HG02588 (cell line): Measurements from ENCODE around the gene PPP2R3B.
"Not testable (repeated sequence)": the region's sequence is repeated elsewhere in the genome, so short reads cannot be mapped to it uniquely, and the experiment has no call there.

Source experiments
- ATAC-seq: cut with Tn5 transposase; IDR thresholded peaks from one replicate; pipeline ENCODE4 v1.9.1; 2021; ENCODE audit warnings: mild to moderate bottlenecking, moderate library complexity; ENCODE audit not compliant: unreplicated experiment

PPP2R3B gene

DNA sequence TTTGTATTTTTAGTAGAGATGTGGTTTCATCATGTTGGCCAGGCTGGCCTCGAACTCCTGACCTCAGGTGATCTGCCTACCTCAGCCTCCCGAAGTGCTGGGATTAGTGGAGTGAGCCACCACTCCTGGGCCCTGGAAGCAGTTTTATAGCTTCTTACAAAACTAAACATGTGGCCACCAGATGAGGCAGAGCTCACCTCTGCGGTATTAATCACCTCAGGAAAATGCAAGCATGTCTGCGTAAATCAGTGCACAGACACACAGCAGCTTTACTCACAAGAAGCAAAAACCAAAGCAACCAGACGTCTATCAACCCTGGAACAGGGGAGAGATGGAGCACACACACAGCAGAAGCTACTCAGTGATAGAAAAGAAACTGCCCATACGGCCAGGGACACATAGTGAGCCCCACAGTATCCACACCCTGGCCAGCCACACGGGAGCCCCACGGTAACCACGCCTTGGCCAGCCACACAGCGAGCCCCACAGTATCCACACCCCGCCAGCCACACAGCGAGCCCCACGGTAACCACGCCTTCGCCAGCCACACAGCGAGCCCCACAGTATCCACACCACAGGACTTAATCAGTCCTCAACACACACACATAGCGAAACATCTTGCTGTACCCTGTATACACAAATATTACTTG lies 30.2 kb downstream of the PPP2R3B start:
- ATAC-seq, result no peak

DNA sequence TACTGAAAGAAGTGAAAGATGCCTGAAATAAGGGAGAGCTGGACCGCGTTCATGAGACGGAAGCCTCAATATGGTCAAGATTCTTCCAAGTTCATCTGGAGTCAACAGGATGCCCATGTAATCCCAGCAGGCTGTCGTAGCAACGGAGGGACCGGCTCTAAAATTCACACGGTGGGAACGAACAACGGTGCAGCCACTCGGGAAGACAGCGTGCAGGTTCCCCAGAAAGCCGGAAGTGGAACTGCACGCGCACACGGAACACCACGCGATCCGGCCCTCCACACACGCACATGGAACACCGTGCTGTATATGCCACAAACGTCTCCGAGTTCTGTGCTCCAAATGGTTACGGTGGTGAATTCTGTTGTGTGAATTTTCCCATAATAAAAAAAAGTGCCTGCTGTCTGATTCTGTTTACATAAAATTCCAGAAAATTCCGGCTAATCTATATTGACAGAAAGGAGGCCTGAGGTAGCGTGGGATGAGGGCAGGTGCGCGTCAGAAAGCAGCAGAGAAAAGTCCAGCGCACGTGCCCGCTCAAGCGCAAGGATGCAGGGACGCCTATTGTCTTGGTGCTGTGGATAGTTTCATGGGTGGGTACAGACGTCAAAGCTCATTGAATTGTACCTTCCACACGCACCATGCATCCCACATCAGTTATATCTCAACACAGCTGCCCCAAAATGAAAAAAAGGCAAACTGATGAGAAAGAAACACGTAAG lies 31.2 kb downstream of the PPP2R3B start:
- ATAC-seq, result no peak

DNA sequence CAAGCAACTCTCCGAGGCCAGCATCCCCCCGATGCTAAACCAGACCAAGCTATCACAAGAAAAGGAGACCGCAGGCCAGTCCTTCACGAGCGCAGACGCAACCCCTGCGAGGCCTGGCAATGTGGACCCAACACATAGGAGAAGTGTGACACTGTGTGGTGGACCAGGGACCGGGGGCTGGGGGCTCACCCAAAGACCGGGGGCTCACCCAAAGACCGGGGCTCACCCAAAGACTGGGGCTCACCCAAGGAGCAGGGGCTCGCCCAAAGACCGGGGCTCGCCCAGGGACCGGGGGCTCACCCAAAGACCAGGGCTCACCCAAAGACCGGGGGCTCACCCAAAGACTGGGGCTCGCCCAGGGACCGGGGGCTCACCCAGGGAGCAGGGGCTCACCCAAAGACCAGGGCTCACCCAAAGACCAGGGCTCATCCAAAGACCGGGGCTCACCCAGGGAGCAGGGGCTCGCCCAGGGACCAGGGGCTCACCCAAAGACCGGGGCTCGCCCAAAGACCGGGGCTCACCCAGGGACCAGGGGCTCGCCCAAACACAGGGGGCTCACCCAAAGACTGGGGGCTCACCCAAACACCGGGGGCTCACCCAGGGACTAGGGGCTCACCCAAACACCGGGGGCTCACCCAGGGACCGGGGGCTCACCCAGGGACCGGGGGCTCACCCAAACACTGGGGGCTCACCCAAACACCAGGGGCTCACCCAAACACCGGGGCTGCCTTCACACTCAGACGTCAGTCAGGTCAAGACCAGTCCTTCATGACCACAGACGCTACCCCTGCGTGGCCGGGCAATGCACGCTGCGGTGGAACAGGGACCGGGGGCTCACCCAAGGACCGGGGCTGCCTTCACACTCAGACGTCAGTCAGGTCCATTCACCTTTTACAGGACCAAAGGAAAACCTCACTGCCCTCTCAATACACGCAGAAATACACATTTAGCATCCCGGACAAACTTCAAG lies 32.9 kb downstream of the PPP2R3B start:
- no peak for ATAC-seq

DNA sequence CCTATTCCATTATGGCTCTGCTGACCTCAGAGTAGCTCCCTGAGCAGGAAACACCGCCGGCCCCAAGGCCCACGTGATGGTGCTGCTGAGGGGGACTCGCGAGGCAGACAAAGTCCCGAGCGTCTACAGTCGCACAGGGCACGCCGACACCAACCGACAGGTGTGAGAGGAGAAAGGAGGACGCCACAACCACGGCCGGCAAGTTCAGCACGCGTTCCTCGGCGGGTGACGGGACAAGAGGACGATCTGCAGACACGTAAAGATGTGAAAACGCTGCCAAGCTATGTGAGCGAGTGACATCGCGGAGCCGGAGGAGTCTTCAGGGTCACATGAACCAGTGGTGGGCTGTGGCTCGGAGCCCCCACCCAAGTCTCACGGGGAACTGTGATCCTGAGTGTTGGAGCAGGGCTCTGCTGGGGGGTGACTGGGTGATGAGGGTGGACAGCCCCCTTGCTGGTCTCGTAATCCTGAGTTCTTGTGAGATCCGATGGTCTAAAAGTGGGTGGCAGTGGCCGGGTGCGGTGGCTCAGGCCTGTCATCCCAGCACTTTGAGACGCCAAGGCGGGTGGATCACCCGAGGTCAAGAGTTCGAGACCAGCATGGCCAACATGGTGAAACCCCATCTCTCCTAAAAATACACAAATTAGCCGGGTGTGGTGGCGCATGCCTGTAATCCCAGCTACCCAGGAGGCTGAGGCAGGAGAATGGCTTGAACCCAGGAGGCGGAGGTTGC lies 34.0 kb downstream of the PPP2R3B start:
- no peak for ATAC-seq

DNA sequence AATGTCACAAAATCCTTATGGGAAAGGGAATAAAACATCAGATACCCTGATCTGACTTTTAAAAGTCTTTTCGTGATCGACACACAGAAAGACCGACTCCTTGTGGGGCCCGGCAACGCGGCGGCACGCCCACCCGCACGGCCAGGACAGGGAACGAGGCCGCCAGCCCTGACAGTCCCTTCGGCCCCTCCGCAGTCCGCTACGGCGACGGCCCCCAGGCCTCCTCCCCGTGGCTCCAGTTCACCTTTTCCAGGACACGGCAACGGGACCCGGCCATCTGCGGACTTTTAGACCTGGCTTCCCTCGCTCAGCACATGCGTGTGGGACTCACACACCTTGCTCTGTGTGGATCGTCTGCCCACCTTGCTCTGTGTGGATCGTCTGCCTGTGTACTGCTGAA lies 34.5 kb downstream of the PPP2R3B start:
- no peak for ATAC-seq

- ATAC-seq, result no peak
These were observed 35.0 kb downstream of the PPP2R3B start for GRCh38 chrX:351736-352135.

DNA sequence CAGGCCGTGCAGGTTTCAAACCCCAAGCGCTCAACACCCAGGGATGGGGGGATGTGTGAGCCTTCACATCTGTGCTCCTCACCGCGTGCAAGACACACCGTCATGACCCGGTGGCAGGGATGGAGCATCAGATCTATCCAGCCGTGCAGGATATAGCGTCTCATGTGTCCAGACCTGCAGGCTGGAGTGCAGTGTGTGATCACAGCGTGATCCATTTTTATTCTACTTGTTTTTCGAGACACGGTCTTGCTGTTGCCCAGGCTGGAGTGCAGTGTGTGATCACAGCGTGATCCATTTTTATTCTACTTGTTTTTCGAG lies 35.4 kb downstream of the PPP2R3B start:
- not testable (repeated sequence) for ATAC-seq

DNA sequence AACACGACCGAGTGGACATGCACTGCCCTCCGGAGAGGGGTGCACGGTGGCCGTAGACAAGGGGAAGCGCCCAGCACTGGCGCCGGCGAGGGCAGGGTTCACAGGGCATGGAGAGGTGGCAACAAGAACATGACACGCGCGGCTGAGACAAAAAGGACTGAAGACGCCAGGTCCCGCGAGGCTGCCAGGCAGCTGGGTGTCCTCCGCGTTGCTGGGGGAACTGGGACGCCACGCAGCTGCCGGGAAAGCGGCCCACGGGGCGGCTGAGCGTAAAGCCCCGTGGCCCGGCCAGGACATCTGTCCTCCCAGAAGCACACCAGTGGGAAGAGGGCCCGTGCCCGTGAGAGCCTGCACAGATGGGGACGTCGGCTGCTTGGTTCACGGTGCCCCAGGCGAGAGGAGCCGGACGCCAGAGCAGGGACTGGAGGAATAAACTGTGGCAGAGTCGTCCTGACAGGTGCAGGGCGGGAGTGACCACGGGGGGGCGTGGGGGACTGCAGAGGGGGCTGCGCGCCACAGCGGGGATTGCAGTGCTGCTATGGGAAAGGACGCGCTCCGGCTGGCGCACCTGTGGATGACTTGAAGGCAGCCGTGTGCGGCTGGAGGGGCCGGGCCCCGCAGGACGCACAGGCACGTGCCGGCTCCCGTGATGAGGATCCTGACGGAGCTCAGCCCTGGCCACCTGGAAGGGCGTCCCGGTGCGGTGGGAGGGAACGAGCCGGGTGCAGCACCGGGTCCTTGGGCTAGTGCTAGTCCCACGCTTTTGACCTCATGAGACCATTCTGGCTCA lies 36.0 kb downstream of the PPP2R3B start:
- no peak for ATAC-seq

- ATAC-seq, result no peak
These were observed 36.6 kb downstream of the PPP2R3B start for GRCh38 chrX:350148-350533.

- no peak for ATAC-seq
These were observed 37.0 kb downstream of the PPP2R3B start for GRCh38 chrX:349702-350101.

GRCh38 chrX:349196-349595 lies 37.5 kb downstream of the PPP2R3B start:
- ATAC-seq, result no peak

- no peak for ATAC-seq
These were observed 38.1 kb downstream of the PPP2R3B start for GRCh38 chrX:348461-349117.

DNA sequence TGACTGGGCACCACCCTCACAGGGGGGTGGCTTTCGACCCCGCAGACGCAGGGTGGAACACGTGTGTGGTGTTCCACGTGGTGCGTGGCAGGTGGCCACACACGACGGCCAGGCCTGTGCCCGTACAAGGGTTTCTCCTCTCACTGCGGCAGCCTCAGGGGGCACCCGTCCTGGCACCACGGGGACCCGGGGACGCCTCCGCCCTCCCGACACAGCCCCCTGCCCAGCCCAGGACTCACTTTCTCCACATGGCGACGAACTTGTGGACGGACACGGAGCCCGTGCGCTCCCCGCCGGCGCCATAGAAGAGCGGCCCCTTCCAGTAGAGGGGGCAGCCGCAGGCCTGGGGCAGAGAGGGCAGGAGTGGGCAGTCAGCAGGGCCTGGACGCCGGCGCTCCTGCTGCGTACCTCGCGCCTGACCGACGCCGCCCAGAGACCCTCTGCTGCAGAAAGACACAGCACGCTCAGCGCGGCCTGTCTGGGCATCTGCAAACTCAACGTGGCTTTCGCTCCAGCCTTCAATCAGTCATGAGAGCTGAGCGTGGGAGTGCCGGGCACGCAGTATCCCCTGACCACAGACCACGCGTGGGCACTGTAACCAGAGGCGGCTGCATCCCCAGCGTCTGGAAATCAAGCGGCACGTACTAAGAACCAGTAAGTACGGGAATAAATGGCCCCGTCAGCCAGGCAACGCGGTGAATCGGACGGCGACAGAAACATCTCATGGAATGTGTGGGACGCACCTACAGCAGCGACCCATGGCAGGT lies 39.2 kb downstream of the PPP2R3B start:
- ATAC-seq, result no peak

GRCh38 chrX:346034-346813 lies 40.5 kb downstream of the PPP2R3B start:
- ATAC-seq, result no peak

DNA sequence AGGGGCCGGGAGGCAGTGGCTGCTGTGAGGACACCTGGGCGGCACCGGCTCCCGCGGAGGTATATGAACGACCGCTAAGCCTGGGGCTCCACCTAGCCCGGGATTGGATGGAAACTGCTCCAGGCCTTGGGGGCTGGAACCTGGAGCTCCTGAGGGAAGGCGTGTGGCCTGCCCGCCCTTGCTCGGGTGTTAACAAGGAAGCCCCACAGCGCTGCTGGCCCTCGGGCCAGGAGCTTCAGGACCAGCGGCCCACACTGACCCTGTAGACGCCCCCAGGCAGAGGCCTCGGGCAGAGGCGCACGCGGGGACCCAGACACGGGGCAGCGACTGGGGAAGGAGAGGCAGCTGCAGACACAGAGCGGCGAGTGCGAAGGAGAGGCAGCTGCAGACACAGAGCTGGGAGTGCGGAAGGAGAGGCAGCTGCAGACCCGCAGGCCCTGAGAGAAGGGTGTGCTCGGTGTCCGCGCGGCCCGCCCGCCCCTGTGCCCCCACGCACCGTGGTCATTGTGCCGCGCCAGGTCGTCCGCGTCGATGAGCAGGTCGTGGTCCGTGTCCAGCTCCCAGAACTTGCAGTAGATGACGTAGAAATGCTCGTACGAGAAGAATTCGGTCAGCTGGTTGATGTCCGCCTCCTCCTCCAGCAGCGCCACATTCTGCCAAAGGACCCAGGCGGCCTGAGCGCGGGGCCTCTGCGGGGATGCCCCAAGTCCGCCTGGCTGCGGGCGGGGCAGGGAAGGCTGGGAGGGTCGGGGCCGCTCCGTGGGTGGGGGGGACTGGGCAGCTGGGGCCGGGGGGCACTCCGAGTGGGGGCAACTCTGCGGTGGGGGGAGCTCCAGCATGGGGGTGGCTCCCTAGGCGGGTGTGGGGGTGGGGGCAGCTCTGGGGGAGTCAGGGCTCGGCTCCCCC lies 41.4 kb downstream of the PPP2R3B start:
- no peak for ATAC-seq

DNA sequence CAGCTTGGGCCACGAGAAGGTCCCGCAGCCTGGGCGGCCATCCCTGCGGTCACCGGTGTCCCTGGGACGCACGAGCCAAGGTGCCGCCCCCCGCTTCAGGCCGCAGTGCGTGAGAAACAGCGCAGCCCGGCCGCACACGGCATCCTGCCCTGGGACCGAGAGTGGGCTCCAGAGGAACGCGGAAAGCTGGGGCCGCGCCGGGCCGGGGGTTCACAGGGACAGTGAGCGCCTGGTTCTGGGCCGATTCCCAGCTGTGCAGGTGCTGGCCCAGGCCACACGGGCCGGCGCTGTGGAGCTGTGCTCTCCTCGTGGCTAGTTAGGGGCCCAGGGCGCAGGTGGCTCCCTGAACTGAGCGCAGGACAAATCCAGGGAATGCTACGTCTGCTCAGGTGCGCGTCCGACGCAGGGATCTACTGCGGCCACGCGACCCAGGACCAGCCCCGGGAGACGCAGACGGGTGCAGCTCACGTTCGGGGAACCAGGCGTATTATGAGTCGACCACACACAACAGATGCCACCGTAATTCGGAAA lies 42.3 kb downstream of the PPP2R3B start:
- no peak for ATAC-seq

GRCh38 chrX:341541-342101 lies 45.1 kb downstream of the PPP2R3B start:
- no peak for ATAC-seq
